Activated effector memory CD4-positive, alpha-beta T cell treated with Interleukin-2 at 50 U/mL for 16 hours (primary cell): ENCODE measurements around the gene HERC2.
"Not testable (repeated sequence)": the region's sequence is repeated elsewhere in the genome, so short reads cannot be mapped to it uniquely, and the experiment has no call there.

Experiments used
- DNase-seq: peaks from one replicate; pipeline ENCODE4 v3.0.0-alpha.2; 2020

The HERC2 gene, protein sequence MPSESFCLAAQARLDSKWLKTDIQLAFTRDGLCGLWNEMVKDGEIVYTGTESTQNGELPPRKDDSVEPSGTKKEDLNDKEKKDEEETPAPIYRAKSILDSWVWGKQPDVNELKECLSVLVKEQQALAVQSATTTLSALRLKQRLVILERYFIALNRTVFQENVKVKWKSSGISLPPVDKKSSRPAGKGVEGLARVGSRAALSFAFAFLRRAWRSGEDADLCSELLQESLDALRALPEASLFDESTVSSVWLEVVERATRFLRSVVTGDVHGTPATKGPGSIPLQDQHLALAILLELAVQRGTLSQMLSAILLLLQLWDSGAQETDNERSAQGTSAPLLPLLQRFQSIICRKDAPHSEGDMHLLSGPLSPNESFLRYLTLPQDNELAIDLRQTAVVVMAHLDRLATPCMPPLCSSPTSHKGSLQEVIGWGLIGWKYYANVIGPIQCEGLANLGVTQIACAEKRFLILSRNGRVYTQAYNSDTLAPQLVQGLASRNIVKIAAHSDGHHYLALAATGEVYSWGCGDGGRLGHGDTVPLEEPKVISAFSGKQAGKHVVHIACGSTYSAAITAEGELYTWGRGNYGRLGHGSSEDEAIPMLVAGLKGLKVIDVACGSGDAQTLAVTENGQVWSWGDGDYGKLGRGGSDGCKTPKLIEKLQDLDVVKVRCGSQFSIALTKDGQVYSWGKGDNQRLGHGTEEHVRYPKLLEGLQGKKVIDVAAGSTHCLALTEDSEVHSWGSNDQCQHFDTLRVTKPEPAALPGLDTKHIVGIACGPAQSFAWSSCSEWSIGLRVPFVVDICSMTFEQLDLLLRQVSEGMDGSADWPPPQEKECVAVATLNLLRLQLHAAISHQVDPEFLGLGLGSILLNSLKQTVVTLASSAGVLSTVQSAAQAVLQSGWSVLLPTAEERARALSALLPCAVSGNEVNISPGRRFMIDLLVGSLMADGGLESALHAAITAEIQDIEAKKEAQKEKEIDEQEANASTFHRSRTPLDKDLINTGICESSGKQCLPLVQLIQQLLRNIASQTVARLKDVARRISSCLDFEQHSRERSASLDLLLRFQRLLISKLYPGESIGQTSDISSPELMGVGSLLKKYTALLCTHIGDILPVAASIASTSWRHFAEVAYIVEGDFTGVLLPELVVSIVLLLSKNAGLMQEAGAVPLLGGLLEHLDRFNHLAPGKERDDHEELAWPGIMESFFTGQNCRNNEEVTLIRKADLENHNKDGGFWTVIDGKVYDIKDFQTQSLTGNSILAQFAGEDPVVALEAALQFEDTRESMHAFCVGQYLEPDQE (N-terminal part only)

GRCh38 chr15:28322129-28322588 is at the start of gene HERC2:
Gene HERC2, minus strand, starts transcription at chr15:28322179. Its CDS starts 746 bp downstream, at chr15:28321433.
- DNase-seq: not testable (repeated sequence)

GRCh38 chr15:28365502-28365901 is 43.5 kb upstream of the HERC2 start:
- not testable (repeated sequence) for DNase-seq

DNA sequence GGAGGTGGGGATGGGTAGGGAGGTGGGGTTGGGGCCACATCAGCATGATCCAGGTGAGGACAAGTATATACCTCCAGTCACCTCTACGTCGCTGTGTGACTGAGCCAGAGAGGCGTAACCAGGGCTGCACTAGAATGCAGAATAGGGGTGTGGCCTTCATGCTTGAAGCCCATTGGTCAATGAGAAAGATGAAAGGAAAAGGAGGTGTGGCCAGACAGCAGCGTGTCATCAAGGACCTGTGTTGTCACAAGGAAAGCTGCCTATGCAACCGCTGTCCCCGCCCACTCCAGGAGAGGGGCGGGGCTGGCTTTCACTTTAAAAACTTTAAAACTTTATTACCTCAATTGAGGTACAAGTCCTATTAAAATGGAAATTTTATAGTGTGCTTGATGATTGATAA is 36.0 kb upstream of the HERC2 start, which contains the start of gene GOLGA6L24:
Gene GOLGA6L24 (minus strand): TSS at position 101 of the 400 bp plus-strand sequence. CDS start 61 bp downstream, at position 40.
- DNase-seq: not testable (repeated sequence)

- peak; percentile 3 for DNase-seq
These were observed 461 bp downstream of the HERC2 start for GRCh38 chr15:28321358-28322078.

- not testable (repeated sequence) for DNase-seq
These were observed 2.3 kb downstream of the HERC2 start for GRCh38 chr15:28319725-28320124.

DNA sequence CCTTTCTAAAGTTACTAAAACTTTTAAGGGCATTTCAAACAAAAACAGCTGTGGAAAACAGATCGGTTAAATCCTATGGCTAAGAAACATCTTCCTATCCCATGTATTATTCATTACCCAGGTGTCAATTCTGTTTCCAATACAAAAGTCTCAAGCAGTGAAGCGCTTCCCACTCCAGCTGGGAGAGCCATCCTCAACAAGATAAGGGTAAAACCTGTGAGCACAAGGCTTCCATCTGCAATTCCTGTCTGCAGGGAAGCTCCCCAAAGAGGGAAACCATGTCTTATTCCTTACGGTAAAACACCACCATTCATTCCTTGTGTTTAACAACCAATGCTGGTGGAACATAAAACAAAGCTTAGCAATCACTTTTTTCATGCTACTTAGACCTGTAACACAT is 3.2 kb downstream of the HERC2 start:
- not testable (repeated sequence) for DNase-seq

GRCh38 chr15:28318122-28318521 is 3.9 kb downstream of the HERC2 start:
- DNase-seq: not testable (repeated sequence)

GRCh38 chr15:28316958-28317357 is 5.0 kb downstream of the HERC2 start:
- DNase-seq: not testable (repeated sequence)

DNA sequence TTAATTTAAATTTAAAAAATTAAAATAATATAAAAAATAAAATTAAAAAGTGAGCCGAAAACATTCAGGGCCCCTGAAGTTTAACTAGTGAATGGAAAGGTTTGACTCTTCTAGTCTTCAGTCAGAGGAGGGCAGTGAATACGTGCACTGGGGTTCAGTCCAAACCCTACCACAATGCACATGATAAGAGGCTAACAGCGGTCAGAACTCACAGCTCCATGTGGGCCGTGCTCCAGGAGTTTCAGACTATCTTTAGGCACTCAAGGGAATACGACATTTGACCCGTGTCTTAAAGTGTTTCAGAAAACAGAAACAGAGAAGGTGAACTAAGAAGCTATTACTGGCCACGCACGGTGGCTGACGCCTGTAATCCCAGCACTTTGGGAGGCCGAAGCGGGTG is 11.5 kb downstream of the HERC2 start:
- not testable (repeated sequence) for DNase-seq

DNA sequence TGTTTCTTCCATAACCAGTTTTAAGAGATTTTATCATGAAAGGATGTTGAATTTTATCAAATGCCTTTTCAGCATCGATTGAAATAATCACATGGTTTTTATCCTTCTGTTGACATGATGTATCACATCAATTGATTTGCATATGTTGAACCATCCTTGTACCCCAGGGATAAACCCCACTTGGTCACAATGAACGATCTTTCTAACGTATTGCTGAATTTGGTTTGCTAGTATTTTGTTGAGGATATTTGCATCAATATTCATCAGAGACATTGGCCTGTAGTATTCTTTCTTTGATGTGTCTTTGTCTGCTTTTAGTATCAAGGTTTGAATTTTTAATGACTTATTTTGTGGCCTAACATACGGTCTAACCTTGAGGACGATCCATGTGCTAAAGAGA is 13.3 kb downstream of the HERC2 start:
- DNase-seq: not testable (repeated sequence)

DNA sequence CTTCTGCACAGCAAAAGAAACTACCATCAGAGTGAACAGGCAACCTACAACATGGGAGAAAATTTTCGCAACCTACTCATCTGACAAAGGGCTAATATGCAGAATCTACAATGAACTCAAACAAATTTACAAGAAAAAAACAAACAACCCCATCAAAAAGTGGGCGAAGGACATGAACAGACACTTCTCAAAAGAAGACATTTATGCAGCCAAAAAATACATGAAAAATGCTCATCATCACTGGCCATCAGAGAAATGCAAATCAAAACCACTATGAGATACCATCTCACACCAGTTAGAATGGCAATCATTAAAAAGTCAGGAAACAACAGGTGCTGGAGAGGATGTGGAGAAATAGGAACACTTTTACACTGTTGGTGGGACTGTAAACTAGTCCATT is 16.3 kb downstream of the HERC2 start:
- DNase-seq: not testable (repeated sequence)

- not testable (repeated sequence) for DNase-seq
These were observed 24.5 kb downstream of the HERC2 start for GRCh38 chr15:28297434-28297833.

GRCh38 chr15:28296814-28297213 is 25.2 kb downstream of the HERC2 start:
- DNase-seq: not testable (repeated sequence)

GRCh38 chr15:28295009-28295563 is 26.9 kb downstream of the HERC2 start:
- not testable (repeated sequence) for DNase-seq

DNA sequence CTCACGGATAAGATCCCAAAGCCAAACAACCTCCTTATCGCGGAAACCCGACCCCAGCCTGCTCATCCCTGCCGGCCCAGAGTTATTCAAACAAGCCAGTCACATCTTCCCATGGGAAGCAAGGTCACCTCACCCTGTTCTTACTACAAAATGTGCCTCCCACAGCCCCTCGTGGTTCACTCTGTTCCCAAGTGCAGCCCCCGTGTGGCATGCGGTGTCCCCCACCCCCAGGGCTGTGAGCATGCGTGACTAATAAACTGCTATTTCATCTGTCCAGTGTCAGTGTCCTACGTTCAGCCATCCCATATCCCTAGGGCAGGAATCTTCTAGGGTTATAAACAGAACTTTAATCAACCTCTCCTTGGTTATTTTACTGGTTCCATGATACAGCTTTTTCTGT is 27.4 kb downstream of the HERC2 start:
- not testable (repeated sequence) for DNase-seq

DNA sequence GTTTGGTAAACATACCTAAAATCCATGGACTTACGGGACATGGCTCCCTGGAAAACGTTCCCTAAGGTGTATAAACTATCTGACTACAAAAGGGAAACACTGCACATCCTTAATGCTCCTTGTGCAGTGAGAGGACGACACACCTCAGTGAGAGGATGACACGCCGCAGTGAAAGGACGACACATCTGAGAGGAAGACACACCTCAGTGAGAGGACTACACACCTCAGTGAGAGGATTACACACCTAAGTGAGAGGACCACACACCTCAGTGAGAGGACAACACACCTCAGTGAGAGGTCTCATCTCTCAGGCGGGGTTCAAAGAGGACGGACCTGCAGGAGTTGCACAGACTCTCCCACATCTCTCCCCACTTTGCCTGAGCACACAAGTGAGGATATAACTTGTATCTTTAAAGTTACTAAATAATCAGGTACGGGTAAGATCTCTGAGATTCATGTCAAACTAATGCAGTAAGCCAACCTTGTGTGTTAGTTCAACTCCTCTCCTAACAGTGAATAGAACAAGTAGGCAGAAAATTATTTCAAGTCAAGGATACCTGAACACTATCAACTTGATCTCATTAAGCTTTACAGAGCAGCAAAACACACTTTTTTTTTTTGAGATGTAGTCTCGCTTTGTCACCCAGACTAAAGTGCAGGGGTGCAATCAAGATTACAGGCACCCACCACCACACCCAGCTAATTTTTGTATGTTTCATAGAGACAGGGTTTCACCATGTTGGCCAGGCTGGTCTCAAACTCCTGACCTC is 32.1 kb downstream of the HERC2 start:
- no peak for DNase-seq

DNA sequence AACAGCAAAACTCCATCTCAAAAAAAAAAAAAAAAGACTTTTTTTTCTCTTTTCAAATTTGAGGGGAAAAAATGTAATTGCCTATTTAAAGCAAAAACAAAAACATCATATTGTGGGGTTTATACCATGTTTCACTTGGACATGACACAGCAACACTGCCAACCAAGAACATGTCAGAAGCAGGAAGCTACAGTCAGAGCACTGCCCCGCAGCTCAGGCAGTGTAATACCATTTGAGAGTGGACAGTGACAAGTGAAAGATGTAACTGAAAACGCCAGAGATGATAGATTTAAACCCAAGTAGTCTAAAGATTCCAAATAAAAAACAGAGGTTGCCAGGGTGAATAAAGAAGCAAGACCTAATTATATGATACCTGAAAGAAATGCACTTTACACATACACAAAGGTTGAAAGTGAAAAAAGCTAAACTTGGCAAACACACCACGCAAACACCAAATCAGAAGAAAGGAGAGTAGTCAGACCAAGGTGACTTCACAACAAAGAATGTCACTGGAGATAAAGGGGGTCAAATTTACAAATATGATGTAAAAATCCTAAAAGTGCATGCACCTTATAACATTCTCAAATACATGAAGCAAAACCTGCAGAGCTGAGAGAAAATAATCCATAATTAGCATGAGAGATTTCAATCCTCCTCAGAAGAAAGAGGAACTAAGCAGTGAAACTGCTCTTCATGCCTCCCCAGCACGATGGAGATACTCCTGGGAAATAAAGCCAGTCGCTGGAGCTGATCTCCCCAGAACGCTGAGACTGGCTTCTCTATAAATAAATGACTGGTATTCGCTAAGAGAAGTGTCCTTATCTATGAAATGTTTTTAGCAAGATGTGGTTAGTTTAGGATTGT is 32.9 kb downstream of the HERC2 start:
- not testable (repeated sequence) for DNase-seq

DNA sequence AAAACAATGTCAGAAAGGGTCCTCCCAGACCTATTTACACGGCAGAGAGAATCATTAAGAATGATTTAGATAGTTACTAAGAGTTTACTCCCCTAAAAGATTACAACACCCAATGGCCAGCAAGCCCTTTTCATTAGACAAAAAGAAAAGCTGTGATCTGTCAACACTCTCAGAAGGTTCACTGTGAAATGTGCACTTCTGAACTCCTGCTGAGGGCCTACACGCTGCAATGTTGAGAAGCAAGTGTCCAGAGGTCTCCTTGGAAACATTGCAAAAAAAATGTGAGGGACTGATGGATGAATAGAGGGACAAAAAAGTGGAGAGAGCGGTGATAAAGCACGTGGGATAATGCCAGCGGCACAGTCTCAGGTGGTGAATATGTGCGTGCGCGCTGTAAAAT is 35.3 kb downstream of the HERC2 start:
- DNase-seq: not testable (repeated sequence)

DNA sequence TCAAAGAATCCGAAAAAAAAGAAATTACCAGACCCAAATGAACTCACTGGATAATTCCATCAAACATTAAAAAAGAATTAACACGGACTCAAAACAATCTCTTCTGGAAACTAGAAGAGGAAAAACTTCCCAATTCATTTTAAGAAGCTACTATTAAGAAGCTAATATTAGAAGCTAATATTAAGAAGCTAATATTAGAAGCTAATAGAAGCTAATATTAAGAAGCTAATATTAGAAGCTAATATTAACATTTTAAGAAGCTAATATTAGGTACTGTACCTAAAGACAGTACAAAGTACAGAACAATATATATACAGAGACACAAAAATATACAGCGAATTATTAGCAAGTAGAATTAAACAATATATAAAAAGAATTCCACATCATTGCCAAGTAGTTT is 35.9 kb downstream of the HERC2 start:
- DNase-seq: no peak

GRCh38 chr15:28281876-28282275 is 40.1 kb downstream of the HERC2 start:
- no peak for DNase-seq
